ENCODE results near the gene SEMA4G.

DNA sequence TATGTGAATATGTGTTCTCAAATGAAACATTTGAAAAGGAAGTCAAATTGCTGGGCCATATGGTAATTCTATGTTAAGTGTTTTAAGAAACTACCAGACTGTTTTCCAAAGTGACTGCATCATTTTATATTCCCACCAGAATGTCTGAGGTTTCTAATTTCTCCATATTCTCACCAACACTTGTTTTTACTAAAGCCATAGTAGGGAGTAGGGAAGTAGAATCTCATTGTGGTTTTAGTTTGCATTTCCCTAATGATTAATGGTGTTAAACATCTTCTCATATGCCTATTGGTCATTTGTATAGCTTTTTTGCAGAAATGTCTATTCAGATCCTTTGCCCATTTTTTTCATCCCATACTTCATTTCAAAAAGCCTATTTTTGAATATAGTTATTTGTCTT is 9.1 kb upstream of the SEMA4G start:
- TF ChIP-seq, protein P1, sequence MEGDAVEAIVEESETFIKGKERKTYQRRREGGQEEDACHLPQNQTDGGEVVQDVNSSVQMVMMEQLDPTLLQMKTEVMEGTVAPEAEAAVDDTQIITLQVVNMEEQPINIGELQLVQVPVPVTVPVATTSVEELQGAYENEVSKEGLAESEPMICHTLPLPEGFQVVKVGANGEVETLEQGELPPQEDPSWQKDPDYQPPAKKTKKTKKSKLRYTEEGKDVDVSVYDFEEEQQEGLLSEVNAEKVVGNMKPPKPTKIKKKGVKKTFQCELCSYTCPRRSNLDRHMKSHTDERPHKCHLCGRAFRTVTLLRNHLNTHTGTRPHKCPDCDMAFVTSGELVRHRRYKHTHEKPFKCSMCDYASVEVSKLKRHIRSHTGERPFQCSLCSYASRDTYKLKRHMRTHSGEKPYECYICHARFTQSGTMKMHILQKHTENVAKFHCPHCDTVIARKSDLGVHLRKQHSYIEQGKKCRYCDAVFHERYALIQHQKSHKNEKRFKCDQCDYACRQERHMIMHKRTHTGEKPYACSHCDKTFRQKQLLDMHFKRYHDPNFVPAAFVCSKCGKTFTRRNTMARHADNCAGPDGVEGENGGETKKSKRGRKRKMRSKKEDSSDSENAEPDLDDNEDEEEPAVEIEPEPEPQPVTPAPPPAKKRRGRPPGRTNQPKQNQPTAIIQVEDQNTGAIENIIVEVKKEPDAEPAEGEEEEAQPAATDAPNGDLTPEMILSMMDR (IDR thresholded peaks at IDR 0.05), result no peak
- TF ChIP-seq, protein P2, sequence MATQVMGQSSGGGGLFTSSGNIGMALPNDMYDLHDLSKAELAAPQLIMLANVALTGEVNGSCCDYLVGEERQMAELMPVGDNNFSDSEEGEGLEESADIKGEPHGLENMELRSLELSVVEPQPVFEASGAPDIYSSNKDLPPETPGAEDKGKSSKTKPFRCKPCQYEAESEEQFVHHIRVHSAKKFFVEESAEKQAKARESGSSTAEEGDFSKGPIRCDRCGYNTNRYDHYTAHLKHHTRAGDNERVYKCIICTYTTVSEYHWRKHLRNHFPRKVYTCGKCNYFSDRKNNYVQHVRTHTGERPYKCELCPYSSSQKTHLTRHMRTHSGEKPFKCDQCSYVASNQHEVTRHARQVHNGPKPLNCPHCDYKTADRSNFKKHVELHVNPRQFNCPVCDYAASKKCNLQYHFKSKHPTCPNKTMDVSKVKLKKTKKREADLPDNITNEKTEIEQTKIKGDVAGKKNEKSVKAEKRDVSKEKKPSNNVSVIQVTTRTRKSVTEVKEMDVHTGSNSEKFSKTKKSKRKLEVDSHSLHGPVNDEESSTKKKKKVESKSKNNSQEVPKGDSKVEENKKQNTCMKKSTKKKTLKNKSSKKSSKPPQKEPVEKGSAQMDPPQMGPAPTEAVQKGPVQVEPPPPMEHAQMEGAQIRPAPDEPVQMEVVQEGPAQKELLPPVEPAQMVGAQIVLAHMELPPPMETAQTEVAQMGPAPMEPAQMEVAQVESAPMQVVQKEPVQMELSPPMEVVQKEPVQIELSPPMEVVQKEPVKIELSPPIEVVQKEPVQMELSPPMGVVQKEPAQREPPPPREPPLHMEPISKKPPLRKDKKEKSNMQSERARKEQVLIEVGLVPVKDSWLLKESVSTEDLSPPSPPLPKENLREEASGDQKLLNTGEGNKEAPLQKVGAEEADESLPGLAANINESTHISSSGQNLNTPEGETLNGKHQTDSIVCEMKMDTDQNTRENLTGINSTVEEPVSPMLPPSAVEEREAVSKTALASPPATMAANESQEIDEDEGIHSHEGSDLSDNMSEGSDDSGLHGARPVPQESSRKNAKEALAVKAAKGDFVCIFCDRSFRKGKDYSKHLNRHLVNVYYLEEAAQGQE (IDR thresholded peaks at IDR 0.05; ENCODE audit: insufficient read depth in 1 of 2, low read depth in 2 of 2, low read length in 1 of 2), result no peak
- TF ChIP-seq SIN3A (IDR thresholded peaks at IDR 0.05; ENCODE audit: borderline replicate concordance, insufficient read depth, low read depth, low read length), result no peak
